MCF 10A (cell line): ENCODE results near the gene MKLN1. TPM values are rescaled to one million over a fixed set of nuclear protein-coding genes. Genes with fewer than 3 reads are reported as not detected.
A peak's percentile ranks its signal among the peaks of the same experiment; 100 is the strongest.

Experiments
- BruUV-seq: library from RNA; stranded (reverse); fragments of 400-500 nt; replicated peaks from 2 replicates; lab custom pipeline; 2021; lab: Mats Ljungman, UMichigan
- CTCF ChIA-PET: fragments of 300-600 bp; sonication (Branson Sonifier 250); formaldehyde crosslinking; extraction: SDS; loops from one replicate; lab custom pipeline; 2021; ENCODE audit warnings: antibody characterized with exemption, inconsistent platforms; lab: Yijun Ruan, JAX
- POLR2A ChIA-PET: fragments of 300-600, 350-650 bp; sonication (Branson Sonifier 250); formaldehyde crosslinking; extraction: SDS; loops from one replicate; lab custom pipeline; 2020; ENCODE audit warnings: antibody characterized with exemption, inconsistent platforms; lab: Yijun Ruan, JAX
- DNase-seq: peaks from one replicate; pipeline ENCODE4 v3.0.0-alpha.2; 2018; ENCODE audit not compliant: unreplicated experiment
- H3K27ac Mint-ChIP-seq: one replicate; pipeline ENCODE4 v1.8.0; 2022; ENCODE audit warnings: mild to moderate bottlenecking, low read depth, mixed read lengths; ENCODE audit not compliant: unreplicated experiment
- H3K27me3 Mint-ChIP-seq: one replicate; pipeline ENCODE4 v1.8.0; 2022; ENCODE audit warnings: mixed read lengths; ENCODE audit not compliant: insufficient read depth, unreplicated experiment
- H3K36me3 Mint-ChIP-seq: one replicate; pipeline ENCODE4 v1.8.0; 2022; ENCODE audit warnings: mild to moderate bottlenecking, moderate library complexity, mixed read lengths; ENCODE audit not compliant: insufficient read depth, unreplicated experiment
- H3K4me1 Mint-ChIP-seq: one replicate; pipeline ENCODE4 v1.8.0; 2022; ENCODE audit warnings: mixed read lengths; ENCODE audit not compliant: insufficient read depth, unreplicated experiment
- H3K4me3 Mint-ChIP-seq: one replicate; pipeline ENCODE4 v1.8.0; 2022; ENCODE audit warnings: mild to moderate bottlenecking, moderate library complexity, mixed read lengths; ENCODE audit not compliant: unreplicated experiment
- H3K9me3 Mint-ChIP-seq: one replicate; pipeline ENCODE4 v1.8.0; 2022; ENCODE audit warnings: mixed read lengths; ENCODE audit not compliant: unreplicated experiment
- intact Hi-C: fragments of 100-400 bp; cut with micrococcal nuclease; formaldehyde crosslinking; loops from 2 replicates; pipeline ENCODE4 v1.14.1; 2022
- total RNA-seq: library from RNA; stranded (reverse); gene quantifications from 2 replicates; pipeline ENCODE4 v1.2.3, GENCODE V29; 2022
- TF ChIP-seq, protein P1 (sequence below): fragments of 200-600 bp; IDR thresholded peaks from one replicate; pipeline ENCODE4 v1.8.0; 2022; ENCODE audit warnings: antibody characterized with exemption, mild to moderate bottlenecking; ENCODE audit not compliant: unreplicated experiment

The MKLN1 gene
- total RNA-seq, 1 experiment from 2014 or later = 35.6 TPM

DNA sequence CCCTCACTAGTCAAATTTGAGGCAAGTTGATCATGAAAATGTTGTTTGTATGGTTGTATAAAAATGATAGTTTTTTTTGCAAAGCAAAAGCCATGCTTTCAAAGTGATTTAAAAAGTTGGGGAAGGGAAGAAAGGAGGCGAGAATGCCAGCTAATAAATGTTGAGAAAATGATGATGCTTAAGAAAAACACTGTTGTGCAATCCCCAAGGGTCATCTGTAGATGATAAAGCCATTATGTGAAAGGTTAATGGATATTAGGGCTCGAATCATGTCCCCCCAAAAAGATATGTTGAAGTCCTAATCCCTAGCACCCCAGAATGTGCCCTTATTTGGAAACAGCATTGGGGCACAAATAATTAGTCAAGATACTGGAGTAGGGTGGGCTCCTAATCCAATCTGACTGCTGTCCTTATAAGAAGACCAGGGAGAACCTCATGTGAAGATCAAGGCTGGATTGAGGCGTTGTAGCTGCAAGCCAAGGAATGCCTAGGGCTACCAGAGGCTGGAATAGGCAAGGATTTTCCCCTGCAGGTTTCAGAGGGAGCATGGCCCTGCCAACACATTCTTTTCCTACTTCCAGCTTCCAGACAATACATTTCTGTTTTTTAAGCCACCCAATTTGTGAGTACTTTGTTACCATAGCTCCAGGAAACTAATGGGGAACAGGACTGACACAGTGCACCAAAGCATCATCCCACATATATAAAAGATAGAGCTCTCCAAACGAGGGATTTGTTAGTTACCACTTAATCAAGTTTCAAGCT, 35.4 kb upstream of the MKLN1 start:
- no TSS peak for BruUV-seq

DNA sequence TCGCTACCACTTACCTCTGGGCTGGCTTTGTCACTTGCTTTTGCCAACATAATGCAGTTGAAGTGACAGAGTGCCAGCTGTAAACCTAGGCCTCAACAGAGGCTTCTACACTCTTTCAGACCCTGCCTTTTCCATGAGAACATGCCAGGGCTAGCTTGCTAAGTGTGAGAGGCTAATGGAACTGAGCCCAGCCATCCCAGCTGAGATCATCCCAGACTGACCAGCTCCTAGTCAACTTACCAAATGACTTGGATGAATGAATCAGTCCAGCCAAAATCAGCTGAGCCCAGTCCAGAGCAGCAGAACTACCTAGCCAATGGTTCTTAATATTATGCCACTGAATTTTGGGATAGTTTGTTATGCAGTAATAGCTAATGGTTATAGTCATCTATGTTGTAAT, 34.7 kb upstream of the MKLN1 start:
- Mint-ChIP-seq H3K27ac (no peak overlapping the region), H3K27me3 (no peaks in the 10 kb centered on the region), H3K36me3 (no peaks in the 10 kb centered on the region), H3K4me1 (peaks cover 16% of the 10 kb centered on the region), H3K9me3 (no peaks in the 10 kb centered on the region), H3K4me3 (no peak overlapping the region)
- BruUV-seq = no TSS peak
- peak; percentile 10 for DNase-seq
- TF ChIP-seq, protein P1, sequence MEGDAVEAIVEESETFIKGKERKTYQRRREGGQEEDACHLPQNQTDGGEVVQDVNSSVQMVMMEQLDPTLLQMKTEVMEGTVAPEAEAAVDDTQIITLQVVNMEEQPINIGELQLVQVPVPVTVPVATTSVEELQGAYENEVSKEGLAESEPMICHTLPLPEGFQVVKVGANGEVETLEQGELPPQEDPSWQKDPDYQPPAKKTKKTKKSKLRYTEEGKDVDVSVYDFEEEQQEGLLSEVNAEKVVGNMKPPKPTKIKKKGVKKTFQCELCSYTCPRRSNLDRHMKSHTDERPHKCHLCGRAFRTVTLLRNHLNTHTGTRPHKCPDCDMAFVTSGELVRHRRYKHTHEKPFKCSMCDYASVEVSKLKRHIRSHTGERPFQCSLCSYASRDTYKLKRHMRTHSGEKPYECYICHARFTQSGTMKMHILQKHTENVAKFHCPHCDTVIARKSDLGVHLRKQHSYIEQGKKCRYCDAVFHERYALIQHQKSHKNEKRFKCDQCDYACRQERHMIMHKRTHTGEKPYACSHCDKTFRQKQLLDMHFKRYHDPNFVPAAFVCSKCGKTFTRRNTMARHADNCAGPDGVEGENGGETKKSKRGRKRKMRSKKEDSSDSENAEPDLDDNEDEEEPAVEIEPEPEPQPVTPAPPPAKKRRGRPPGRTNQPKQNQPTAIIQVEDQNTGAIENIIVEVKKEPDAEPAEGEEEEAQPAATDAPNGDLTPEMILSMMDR = no peak
- ChIA-PET CTCF (interaction anchor here (0.5 to 3.9 kb wide), 5 partner anchors 8 to 311 kb away, joined by 3 to 26 read pairs (median 3); no protein-coding TSS in a partner anchor), POLR2A (interaction anchor here (0.5 to 2.9 kb wide), 6 partner anchors 20 to 223 kb away, joined by 3 to 15 read pairs (median 5); no protein-coding TSS in a partner anchor)
- intact Hi-C loops = no loop called here

More for the DNA sequence above, 35.4 kb upstream of the MKLN1 start:
- Mint-ChIP-seq H3K36me3 (no peaks in the 10 kb centered on the region), H3K27ac (no peak overlapping the region), H3K27me3 (no peaks in the 10 kb centered on the region), H3K9me3 (no peaks in the 10 kb centered on the region), H3K4me1 (peaks cover 16% of the 10 kb centered on the region), H3K4me3 (no peak overlapping the region)
- TF ChIP-seq, protein P1 = no peak
- DNase-seq = no peak
- intact Hi-C loops = no loop called here
- ChIA-PET CTCF (interaction anchor here (0.5 to 3.9 kb wide), 6 partner anchors 8 to 311 kb away, joined by 3 to 26 read pairs (median 3); no protein-coding TSS in a partner anchor), POLR2A (interaction anchor here (0.7 to 2.9 kb wide), 5 partner anchors 22 to 223 kb away, joined by 3 to 15 read pairs (median 5); no protein-coding TSS in a partner anchor)

DNA sequence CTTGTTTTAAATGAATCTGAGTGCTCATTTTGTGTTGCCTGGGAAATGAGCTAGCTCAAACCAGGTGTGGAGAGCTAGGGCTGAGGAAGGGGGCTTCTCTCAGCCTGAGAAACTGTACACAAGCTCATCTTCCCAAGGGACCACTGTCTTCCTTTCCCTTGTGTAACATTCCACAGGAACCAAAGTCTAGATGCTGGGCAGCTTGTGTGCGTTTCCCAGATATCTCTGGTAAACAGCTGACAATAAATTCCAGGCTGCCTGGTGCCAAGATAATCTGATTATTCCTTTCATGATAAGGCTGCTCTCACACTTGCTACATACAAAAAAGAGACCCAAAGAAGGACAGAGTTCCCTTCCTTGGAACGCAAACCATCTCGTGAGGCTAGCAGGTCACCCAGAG, 33.1 kb upstream of the MKLN1 start:
- ChIA-PET CTCF (interaction anchor here (0.6 kb wide), 2 partner anchors 96 to 97 kb away, joined by 3 read pairs; no protein-coding TSS in a partner anchor), POLR2A (interaction anchor here (0.7 kb wide), 1 partner anchor 187 kb away, joined by 4 read pairs; no protein-coding TSS in a partner anchor)
- no peak for DNase-seq
- BruUV-seq = no TSS peak
- TF ChIP-seq, protein P1 = no peak
- Mint-ChIP-seq H3K4me3 (no peak overlapping the region), H3K27ac (no peak overlapping the region), H3K4me1 (peaks cover 22% of the 10 kb centered on the region), H3K36me3 (no peaks in the 10 kb centered on the region), H3K9me3 (no peaks in the 10 kb centered on the region), H3K27me3 (no peaks in the 10 kb centered on the region)
- intact Hi-C loops = no loop called here

DNA sequence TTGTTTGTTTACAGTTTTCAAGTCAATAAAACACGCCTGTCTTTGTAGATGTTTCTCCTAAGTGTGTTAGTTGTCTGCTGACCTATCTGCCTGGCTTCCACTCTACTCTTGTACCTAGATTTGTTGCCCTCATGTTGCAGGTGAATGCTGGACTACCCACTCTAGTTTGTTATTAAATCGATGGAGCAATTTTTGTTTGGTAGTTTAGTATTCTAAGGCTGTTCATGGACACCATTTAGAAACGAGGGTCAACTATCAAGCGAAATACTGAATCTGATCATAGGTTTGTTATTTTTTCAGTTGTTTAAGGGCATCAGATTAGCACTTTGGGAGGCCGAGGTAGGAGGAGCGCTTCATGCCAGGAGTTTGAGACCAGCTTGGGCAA, 29.1 kb upstream of the MKLN1 start:
- TSS peak; percentile 98 for BruUV-seq
- Mint-ChIP-seq H3K4me1 (peaks cover 12% of the 10 kb centered on the region), H3K9me3 (no peaks in the 10 kb centered on the region), H3K27me3 (no peaks in the 10 kb centered on the region), H3K4me3 (no peak overlapping the region), H3K36me3 (no peaks in the 10 kb centered on the region), H3K27ac (peak overlapping the region; percentile 70)
- DNase-seq = no peak
- ChIA-PET CTCF (interaction anchor here (0.6 to 1.3 kb wide), 4 partner anchors 11 to 133 kb away, joined by 3 to 4 read pairs (median 4); no protein-coding TSS in a partner anchor), POLR2A (interaction anchor here (1.0 to 8.3 kb wide), 4 partner anchors 63 to 190 kb away, joined by 3 to 63 read pairs (median 4); no protein-coding TSS in a partner anchor)
- intact Hi-C loops = no loop called here
- TF ChIP-seq, protein P1 = no peak
